Stimulated activated CD8-positive, alpha-beta memory T cell treated with anti-CD3 and anti-CD28 coated beads, Interleukin-2, amount 100 ng/mL, for 1 hour (primary cell): ENCODE results near the gene IFTAP.
"Not testable (repeated sequence)": the region's sequence is repeated elsewhere in the genome, so short reads cannot be mapped to it uniquely, and the experiment has no call there.

ENCODE experiments used
- DNase-seq, 2 donors: peaks; one replicate each; pipeline ENCODE4 v3.0.0-alpha.2; 2020; ENCODE audit warnings: low read depth in 2 of 2

Gene IFTAP

GRCh38 chr11:36594316-36594989 lies at the start of gene IFTAP:
Gene IFTAP, plus strand, starts transcription at chr11:36594502. Its CDS starts 15,602 bp downstream, at chr11:36610104.
- no peak for DNase-seq

GRCh38 chr11:36550385-36551115 lies 43.8 kb upstream of the IFTAP start:
- DNase-seq = no peak

- DNase-seq = not testable (repeated sequence)
These were observed 36.9 kb upstream of the IFTAP start for GRCh38 chr11:36557390-36557789.

- no peak for DNase-seq
These were observed 36.3 kb upstream of the IFTAP start for GRCh38 chr11:36557991-36558390.

GRCh38 chr11:36558571-36559413 lies 35.5 kb upstream of the IFTAP start:
- no peak for DNase-seq

GRCh38 chr11:36564376-36565030 lies 29.8 kb upstream of the IFTAP start:
- DNase-seq = peak in 1 of 2 donors; percentile 6

GRCh38 chr11:36565031-36565610 lies 29.2 kb upstream of the IFTAP start:
- no peak for DNase-seq

- DNase-seq = no peak
These were observed 27.8 kb upstream of the IFTAP start for GRCh38 chr11:36566407-36567053.

- no peak for DNase-seq
These were observed 26.6 kb upstream of the IFTAP start, which contains the start of gene RAG1 for GRCh38 chr11:36567694-36568093. Gene RAG1, plus strand, starts transcription at chr11:36568007. Its CDS starts 5,298 bp downstream, at chr11:36573305.

- no peak for DNase-seq
These were observed 25.2 kb upstream of the IFTAP start for GRCh38 chr11:36569095-36569494.

GRCh38 chr11:36574486-36574885 lies 19.8 kb upstream of the IFTAP start:
- no peak for DNase-seq

GRCh38 chr11:36577373-36577772 lies 16.9 kb upstream of the IFTAP start:
- DNase-seq = no peak

- DNase-seq = no peak
These were observed 16.4 kb upstream of the IFTAP start for GRCh38 chr11:36577859-36578258.

GRCh38 chr11:36578458-36578857 lies 15.8 kb upstream of the IFTAP start:
- no peak for DNase-seq

GRCh38 chr11:36581536-36581935 lies 12.8 kb upstream of the IFTAP start:
- DNase-seq = no peak

- no peak for DNase-seq
These were observed 10.6 kb upstream of the IFTAP start for GRCh38 chr11:36583667-36584066.

GRCh38 chr11:36586543-36586942 lies 7.8 kb upstream of the IFTAP start:
- DNase-seq = no peak

- no peak for DNase-seq
These were observed 6.2 kb upstream of the IFTAP start for GRCh38 chr11:36588099-36588498.

- no peak for DNase-seq
These were observed 3.8 kb upstream of the IFTAP start for GRCh38 chr11:36590513-36590912.

GRCh38 chr11:36591433-36591832 lies 2.9 kb upstream of the IFTAP start:
- DNase-seq = no peak

GRCh38 chr11:36596880-36597279 lies 2.6 kb downstream of the IFTAP start:
- DNase-seq = no peak
